Measurements from ENCODE around the gene CDC25C. TPM values are rescaled to one million over a fixed set of nuclear protein-coding genes. Genes with fewer than 3 reads are reported as not detected.
A peak's percentile ranks its signal among the peaks of the same experiment; 100 is the strongest.

The CDC25C gene
- total RNA-seq, 1 donor from 2014 or later = not detected

- Histone ChIP-seq H3K27me3 (no peaks in the 10 kb centered on the region), H3K9me3 (no peaks in the 10 kb centered on the region), H3K4me1 (peaks cover 0 to 8% of the 10 kb centered on the region in 2 donors), H3K36me3 (peaks cover 13 to 16% of the 10 kb centered on the region in 2 donors), H3K27ac (peak overlapping the region; percentile 94 to 95), H3K4me3 (peak overlapping the region; percentile 87 to 93)
- no peak for DNase-seq (ENCODE audit: low spot score in 2 of 2)
- intact Hi-C loops (cut with DNase I) = loop anchor here (1.0 to 10.0 kb wide), 3 partner anchors 14 to 714 kb away; partner anchors contain the start of genes CDC23 and KDM3B
- no peak for TF ChIP-seq CTCF (IDR thresholded peaks at IDR 0.05)
Observed at GRCh38 chr5:138338411-138339090, 6.9 kb upstream of the CDC25C start.

- DNase-seq (ENCODE audit: low spot score in 2 of 2) = peak; percentile 69 to 94
- intact Hi-C loops (cut with DNase I) = loop anchor here (1.0 to 10.0 kb wide), 4 partner anchors 14 to 713 kb away; partner anchors contain the start of genes CDC23, ETF1 and KDM3B
- H3K27ac ChIP-seq = peak within 1 kb of the TSS; percentile 94 to 95
- H3K9me3 ChIP-seq = no peaks in the 10 kb centered on the region
- H3K4me3 ChIP-seq = peak within 1 kb of the TSS; percentile 87 to 93
- H3K36me3 ChIP-seq = peaks cover 6 to 10% of the 10 kb centered on the region in 2 donors
- H3K4me1 ChIP-seq = peaks cover 0 to 8% of the 10 kb centered on the region in 2 donors
- no peaks in the 10 kb centered on the region for H3K27me3 ChIP-seq
- no peak for TF ChIP-seq CTCF (IDR thresholded peaks at IDR 0.05)
Observed at GRCh38 chr5:138337685-138338410, 6.2 kb upstream of the CDC25C start, which contains the start of gene FAM53C. TSS of gene FAM53C (plus strand) at chr5:138338266. CDS start at chr5:138341336, 3,070 bp downstream.

GRCh38 chr5:138336952-138337684 is 5.5 kb upstream of the CDC25C start:
- peak overlapping the region; percentile 94 to 95 for H3K27ac ChIP-seq
- peaks cover 0 to 4% of the 10 kb centered on the region in 2 donors for H3K36me3 ChIP-seq
- no peaks in the 10 kb centered on the region for H3K27me3 ChIP-seq
- no peaks in the 10 kb centered on the region for H3K9me3 ChIP-seq
- TF ChIP-seq CTCF (IDR thresholded peaks at IDR 0.05) = no peak
- intact Hi-C loops (cut with DNase I) = loop anchor here (1.0 to 10.0 kb wide), 3 partner anchors 125 to 712 kb away; partner anchors contain the start of genes CDC23 and ETF1
- H3K4me3 ChIP-seq = peak overlapping the region; percentile 87 to 93
- H3K4me1 ChIP-seq = peaks cover 0 to 8% of the 10 kb centered on the region in 2 donors
- peak; percentile 54 to 92 for DNase-seq (ENCODE audit: low spot score in 2 of 2)

GRCh38 chr5:138334867-138335447 is 3.4 kb upstream of the CDC25C start:
- H3K4me3 ChIP-seq = no peak overlapping the region
- no peaks in the 10 kb centered on the region for H3K27me3 ChIP-seq
- H3K9me3 ChIP-seq = no peaks in the 10 kb centered on the region
- no peak for TF ChIP-seq CTCF (IDR thresholded peaks at IDR 0.05)
- intact Hi-C loops (cut with DNase I) = loop anchor here (5.0 to 10.0 kb wide), 3 partner anchors 123 to 710 kb away; partner anchors contain the start of genes BRD8, CDC23 and KIF20A
- H3K36me3 ChIP-seq = no peaks in the 10 kb centered on the region
- peaks cover 0 to 11% of the 10 kb centered on the region in 2 donors for H3K4me1 ChIP-seq
- H3K27ac ChIP-seq = no peak overlapping the region
- no peak for DNase-seq (ENCODE audit: low spot score in 2 of 2)
